Fibroblast of peridontal ligament (primary cell): ENCODE data around the gene ANKRD39.
"Not testable (repeated sequence)": the region's sequence is repeated elsewhere in the genome, so short reads cannot be mapped to it uniquely, and the experiment has no call there.

Experiments used
- DNase-seq: peaks from one replicate; pipeline ENCODE4 v3.0.0-alpha.2; 2010; ENCODE audit errors: extremely low read depth

The ANKRD39 gene, protein sequence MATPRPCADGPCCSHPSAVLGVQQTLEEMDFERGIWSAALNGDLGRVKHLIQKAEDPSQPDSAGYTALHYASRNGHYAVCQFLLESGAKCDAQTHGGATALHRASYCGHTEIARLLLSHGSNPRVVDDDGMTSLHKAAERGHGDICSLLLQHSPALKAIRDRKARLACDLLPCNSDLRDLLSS

DNA sequence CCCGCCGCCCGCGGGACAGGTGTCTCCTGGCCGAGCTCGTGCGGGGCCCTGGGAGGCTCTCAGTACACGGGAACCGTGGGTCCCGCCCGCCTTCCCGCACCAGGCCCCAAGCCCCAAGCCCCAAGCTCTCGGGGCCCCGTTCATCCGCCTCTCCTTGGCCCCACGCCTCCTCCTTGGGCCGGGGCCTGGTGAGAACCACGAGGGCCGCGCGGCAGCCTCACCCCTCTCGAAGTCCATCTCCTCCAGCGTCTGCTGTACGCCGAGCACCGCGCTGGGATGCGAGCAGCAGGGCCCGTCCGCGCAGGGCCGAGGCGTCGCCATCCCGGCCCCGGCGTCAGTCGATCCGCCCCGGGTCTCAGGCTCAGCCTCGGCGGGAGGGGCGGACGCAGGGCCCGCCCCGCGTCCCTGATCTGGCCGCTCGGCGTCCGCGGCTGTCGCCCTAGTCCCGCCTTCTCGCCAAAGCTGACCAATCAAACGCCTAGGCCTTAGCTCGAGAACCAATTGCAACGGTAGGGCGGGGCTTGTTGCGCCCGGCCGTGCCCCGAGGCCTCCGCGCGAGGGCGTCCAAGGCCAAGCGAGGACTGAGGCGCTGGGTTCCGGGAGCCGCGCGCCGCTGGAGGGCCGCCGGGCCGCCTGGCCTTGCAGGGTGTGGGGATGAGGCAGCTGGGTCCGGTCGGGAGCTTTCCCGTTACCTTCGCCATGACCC lies at the start of gene ANKRD39:
ANKRD39 (minus strand) TSS at position 350 of the 706 bp plus-strand sequence; CDS start at position 321, 29 bp downstream.
- peak; percentile 98 for DNase-seq

DNA sequence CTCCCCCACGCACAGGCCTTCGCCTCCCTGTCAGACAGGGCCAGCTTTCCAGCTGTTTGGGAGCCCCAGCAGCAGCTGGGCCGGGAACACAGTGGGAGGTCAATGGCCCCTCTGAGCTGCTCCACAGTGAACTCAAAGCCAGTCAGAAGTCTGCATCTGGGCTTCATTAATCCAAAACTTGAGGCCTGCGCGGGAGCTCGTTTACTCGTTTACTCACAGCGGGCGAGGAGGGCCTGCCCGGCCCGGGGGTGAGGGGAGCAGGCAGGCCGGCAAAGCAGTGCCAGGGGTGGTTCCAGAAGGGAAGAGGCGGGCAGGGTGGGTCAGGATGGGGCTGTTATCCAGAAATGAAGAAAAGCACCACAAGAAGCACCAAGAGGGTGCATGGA lies 48.9 kb upstream of the ANKRD39 start:
- DNase-seq, result peak; percentile 88

DNA sequence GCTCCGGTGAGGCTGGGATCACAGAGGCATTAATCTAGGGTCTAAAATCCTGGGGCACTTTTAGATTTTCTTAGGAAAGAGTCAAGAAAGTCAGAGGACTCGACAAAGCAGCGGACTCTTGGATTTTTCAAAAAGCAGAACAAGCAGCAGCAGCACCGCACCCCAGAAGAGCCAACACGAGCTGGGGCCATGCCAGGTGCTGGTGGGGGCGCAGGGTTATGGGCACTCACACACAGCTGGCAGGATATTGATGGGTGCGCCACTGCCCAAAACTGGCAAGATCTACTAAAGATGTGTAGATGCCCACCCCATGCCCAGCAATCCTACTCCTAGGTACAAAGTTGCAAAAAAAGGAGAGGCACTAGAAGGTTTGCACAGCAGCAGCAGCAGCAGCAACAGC lies 46.0 kb upstream of the ANKRD39 start:
- no peak for DNase-seq

DNA sequence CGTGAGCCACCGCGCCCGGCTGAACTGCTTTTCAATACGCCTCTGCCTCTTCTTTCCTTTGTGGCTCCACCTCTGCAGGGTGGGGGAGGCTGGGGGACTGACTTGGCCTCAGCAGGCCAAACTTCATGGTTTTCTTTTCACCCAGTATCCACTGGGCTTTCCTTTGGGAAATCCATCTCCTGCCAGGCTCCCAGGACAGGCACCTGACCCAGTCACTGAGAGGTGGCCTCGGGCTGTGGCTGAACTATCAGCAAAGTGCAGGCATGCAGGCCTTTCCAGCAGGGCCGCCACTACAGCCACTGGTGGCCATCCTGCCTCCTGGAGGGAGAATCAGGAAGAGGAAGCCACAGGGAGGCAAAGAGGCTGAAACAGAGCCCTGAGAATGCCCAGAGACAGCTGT lies 45.5 kb upstream of the ANKRD39 start:
- no peak for DNase-seq

DNA sequence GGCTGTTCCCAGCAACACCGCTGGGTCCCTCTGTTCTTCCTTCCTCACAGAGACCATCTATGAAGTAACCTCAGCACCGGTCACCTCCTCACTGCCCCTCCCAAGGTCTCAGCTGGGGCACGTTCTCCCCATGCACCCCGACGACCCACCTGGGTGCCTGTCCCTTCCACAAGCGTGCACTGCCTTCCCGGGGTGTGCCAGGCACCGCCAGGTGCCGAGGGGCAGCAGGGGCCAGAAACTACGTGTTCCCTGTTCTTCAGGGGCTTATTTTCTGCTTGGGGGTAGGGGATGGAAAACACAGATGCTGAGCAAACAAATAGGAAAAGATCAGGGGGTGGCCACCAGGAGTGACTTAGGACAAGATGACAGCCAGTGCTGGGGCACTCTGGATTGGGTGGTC lies 42.4 kb upstream of the ANKRD39 start:
- DNase-seq, result no peak

DNA sequence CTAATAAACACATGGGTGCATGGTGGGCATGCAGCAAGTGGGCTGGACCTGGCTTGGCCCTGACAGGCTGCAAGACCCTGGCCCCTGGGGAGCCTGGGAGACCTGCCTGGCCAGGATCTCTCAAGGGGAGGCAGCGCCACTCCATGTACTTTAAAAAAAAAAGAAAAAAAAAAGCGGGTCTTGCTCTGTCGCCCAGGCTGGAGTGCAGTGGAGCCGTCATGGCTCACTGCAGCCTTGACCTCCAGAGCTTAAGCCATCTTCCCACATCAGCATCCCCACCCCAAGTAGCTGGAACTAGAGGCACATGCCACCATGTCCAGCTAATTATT lies 41.6 kb upstream of the ANKRD39 start:
- no peak for DNase-seq

DNA sequence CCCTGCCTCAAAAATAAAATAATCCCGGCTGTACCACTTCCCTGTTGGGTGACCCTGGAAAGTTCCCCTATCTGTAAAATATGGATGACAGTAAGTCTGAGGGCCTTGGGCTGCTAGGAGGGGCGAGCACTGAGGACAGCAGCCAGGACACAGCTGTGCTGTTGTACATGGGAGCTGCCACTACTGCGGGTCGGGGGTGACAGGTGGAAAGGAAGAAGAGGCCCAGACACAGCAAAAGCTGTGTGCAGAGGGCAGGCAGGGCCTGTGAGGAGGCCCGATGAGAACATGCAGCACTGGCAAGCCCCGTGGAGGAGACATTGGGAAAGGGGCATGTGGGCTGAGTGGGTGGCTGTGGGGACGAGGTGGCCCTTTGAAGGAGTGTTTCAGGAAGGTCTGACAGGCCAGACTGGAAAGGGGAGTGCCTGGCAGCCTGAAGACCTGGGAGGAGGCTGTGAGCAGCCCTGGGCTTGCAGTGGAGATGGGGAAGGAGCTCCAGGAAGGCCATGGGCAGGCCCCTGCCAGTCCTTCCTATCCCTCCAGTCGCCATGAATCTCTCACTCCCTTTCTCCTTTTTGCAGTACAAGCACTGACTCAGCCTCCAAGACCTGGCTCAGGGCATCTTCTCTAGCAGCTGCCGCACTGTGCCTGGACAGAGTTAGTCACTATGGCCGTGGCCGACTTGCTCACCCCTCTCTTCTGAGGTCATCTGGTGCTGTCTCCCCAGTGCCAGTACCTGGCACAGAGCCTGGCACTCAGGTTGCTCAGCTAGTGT lies 41.0 kb upstream of the ANKRD39 start:
- DNase-seq, result no peak

DNA sequence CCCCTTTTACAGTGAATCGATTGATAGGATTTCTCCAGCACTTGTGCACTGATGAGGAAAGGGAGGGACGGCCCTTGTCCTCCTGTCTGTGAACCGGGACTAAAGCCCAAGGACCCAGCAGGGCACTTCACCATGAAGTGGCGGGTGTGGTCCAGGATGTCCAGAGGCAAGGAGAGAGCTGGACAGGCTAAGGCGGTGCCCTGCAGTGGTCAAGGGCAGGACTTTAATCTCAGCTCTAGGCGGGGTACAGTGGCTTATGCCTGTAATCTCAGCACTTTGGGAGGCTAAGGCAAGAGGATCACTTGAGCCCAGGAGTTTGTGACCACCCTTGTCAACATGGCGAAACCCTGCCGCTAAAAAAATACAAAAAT lies 40.3 kb upstream of the ANKRD39 start:
- no peak for DNase-seq

DNA sequence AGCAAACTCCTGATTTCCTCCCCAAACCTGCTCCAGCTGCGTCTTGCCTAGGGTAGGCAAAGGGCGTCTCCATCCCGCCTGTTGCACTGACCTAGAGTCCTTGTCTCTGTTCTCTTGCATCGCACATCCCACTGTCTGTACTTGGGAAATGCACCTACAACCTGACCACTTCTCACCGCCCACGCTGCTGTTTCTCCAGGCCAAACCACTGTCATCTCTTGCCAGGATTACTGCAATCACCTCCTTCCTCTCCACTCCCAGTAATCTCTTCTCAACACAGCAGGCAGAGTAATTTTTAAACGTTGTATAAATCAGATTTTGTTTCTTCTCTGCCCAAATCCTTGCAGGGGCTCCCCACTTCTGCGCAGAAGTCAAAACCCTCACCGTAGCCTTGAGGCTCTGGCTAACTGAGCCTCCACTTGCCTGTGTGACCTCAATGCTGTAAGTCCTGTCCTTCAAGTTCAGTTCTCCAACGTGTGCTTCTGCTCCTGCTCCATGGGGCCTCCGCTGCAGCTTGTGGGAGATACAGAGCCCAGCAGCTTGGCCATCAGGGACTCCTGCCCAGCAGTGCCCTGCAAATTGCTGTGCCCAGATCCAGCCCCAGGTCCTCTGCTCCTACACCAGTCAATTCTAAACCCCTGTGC lies 39.8 kb upstream of the ANKRD39 start:
- no peak for DNase-seq

DNA sequence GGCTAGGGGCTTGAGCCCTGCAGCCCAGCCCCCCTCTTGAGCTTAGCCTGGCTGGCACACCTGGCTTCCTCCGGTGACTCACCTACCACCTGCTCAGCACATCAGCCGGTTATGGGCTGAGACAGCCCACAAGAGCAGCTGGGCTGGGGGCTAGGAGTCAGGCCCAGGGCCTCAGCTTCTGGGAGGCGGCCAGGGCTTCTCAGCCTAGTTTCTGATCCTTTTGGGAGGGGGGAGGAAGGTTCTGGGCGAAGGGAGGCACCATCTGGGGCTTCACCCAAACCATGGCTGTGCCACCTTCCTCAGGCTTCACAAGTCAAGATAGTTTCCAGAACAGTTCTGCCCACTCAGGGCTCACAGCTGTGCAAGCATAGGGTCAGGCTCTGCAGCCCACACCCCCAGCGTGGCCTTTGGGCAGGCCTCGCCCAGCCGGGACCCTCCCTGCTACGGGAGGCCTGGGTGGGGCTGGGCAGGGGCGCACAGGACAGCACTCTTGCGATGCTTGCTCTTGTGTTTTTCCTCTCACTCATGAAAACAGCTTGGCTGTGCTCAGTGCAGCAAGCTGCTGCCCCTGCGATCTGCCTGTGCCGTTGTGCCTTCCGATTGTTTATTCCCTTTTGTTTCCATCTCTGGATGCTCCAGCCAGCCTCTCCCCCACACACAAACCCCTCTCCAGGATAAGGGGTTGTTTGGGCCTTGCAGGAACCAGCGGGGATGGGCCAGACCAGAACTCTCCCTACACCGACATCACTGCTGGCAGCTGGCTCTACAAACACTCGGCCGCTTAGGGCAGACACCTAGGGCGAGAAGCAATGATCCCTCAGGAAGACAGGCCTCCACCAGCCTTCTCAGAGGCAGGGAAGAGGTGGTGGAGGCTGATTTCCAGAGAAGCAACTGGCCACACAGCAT lies 38.2 kb upstream of the ANKRD39 start:
- DNase-seq, result no peak

DNA sequence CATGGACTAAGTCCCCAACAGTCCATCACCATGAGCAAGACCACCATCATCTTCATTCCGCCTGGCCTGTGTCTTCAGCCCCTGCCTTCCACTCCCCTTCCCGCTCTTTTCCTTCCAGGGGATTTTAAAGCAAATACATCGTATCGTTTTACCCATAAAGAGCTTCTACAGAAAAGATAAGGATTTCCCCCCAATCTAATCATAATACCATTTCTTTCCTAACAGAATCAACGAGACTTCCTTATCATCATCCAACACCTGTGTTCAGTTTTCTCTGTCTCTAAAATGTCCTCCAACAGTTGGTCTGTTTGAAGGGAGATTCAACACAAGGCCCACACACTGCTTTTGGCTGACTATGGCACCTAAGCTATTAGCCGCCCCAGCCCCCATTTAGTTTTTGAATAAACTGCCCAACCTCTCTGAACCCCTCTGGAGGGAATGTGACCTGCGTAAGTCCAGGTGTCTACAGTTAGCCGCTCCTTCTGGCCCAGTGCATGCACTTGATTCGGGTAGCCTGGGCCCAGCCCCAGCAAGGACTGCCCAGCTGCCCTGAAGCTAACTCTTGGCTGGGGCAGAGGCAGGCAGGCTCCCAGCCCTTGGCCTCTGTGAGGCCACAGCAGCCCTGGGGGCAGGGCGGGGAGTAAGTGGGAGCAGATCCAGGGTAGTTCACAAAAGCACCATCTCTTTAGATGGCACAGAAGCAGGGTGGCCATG lies 37.4 kb upstream of the ANKRD39 start:
- DNase-seq, result no peak

DNA sequence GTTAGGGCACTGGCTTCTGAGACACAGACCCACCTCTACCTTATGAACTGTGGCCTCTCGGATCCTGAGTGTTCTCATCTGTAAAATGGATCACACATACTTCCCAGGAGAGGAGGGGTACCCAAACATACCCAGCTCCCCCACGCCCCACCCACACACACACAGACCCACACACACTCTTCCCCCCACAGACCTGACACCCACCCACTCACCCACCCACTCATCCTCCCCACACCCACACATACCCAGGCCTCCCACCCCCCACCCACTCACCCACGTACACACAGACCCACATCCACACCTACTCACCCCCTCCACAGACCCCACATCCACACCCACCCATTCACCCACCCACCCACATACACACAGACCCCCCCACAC lies 36.3 kb upstream of the ANKRD39 start:
- DNase-seq, result no peak

DNA sequence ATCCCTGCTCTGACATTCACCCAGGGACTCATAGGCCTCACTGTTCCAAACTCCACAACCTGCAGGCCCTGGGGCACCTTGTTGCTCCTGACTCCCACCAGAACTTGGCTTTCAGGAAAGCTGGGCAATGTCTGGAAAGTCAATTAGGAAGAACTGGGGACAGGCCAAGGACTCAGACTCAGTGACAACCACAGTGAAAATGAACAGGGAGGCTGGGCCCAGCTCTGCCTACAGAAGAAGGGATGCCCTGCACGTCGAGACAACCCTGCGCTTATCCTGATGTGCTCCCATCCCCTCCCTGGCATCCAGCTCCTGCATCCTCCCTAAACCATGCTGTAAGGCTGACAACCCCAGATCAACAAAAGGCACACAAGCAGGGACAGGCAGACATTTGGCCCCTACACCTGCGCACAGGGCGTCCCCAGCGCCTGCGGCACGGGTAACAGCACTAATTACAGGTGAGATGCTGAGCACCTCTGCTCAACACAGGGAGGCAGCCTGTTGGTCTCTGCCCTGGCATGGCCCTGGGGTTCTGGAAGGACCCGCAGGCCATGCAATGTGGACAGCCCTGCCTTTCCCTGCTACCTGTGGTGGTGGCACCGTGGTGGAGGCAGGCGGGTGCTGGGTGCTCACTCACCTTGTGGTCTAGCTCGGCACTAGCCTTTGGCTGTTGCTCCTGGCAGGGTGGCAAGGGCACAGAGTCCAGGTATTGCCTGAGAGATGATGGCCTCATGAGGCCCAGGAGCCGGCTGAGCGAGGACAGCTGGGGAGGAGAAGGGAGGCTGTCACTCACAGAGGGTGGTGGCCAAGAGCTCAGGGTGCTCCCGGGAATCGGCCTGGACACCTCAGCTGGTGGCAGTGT lies 35.7 kb upstream of the ANKRD39 start:
- DNase-seq, result no peak

DNA sequence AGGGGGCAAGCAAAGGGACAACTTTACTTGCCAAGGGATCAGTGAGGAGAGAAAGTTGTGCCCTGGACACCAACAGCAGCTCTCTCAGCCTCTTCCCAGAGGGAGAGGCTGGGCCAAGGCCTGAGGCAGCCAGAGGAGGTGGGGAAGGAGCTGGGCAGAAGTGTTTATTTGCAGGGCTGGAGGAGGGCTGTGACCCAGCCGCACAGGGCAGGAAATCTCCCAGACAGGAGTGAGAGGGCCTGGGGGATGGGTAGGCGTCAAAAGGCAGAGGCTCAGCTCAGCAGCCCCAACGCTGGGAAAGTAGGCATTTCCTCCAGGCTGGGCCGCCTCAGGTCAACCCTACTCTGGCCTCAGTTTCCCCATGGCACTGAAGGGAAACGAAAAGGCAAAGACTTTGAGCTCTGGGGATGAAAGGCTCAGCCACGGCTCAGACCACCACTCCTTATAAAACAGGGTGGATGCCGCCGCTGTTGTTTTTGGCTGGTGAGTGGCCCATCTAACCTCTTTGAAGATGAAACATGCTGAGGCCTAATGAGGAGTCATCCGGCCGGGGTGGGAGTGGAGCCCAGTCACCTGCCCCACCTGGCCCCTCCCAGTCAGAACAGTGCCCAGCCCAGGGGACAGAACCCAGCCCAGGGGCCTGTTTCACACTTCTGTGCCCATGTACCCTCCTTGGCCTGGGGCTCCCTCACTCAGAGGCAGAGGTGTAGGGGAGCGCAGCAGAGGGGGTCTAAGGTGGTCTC lies 33.9 kb upstream of the ANKRD39 start:
- DNase-seq, result no peak

DNA sequence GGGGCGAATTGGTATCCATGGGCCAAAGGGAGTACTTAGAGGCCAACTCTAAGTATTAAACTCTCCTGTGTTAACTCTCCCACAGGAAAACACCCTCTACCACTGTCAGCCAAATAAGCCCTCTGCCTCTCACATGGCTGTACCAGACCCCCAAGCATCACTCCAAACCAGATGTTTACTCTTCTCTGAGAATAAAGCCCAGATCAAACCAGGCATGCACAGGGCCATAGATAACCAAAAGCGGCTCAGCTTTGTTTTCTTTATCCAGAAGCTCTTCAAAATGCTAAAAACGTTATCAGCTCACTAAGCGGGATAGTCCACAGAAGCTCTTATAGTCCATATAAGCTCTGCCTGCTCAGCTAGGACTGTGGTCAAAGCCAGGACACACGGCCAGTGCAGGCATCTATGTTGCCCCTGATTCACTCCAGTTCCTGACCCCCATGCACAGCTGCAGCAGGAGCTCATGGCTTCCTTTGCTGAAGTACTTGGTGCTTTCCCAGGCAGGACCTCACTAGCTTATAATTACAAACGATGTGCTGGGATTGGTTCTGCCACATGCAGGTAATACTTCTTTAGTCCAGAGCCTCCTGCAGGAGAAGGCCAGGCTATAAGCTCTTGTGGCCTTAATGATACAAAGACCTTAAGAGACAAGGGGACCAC lies 33.0 kb upstream of the ANKRD39 start:
- no peak for DNase-seq

DNA sequence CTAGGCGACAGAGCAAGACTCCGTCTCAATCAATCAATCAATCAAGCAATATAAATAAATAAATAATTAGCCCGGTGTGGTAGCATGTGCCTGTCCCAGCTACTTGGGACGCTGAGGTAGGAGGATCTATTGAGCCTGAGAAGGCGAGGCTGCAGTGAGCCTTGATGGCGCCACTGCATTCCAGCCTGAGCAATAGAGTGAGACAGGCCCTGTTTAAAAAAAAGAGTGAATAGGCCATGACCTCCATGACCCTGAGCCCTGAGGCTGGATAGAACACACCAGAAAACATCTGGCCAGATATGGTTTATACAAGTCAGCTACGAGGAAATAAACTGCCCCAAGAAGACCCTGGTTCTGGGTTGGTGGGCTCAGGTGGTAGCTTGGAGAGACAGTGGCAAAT lies 32.4 kb upstream of the ANKRD39 start:
- no peak for DNase-seq

DNA sequence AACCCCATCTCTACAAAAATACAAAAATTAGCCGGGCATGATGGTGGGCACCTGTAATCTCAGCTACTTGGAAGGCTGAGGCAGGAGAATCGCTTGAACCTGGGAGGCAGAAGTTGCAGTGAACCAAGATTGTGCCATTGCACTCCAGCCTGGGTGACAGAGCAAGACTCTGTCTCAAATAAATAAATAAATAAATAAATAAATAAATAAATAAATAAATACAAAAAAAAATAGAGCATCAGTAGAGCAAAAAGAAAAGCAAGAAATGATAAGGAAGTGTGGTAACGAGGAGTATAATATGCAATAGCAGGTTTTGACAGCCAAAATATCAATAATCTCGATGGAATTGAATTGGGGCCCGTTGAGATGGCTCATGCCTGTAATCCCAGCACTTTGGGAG lies 31.7 kb upstream of the ANKRD39 start:
- not testable (repeated sequence) for DNase-seq

DNA sequence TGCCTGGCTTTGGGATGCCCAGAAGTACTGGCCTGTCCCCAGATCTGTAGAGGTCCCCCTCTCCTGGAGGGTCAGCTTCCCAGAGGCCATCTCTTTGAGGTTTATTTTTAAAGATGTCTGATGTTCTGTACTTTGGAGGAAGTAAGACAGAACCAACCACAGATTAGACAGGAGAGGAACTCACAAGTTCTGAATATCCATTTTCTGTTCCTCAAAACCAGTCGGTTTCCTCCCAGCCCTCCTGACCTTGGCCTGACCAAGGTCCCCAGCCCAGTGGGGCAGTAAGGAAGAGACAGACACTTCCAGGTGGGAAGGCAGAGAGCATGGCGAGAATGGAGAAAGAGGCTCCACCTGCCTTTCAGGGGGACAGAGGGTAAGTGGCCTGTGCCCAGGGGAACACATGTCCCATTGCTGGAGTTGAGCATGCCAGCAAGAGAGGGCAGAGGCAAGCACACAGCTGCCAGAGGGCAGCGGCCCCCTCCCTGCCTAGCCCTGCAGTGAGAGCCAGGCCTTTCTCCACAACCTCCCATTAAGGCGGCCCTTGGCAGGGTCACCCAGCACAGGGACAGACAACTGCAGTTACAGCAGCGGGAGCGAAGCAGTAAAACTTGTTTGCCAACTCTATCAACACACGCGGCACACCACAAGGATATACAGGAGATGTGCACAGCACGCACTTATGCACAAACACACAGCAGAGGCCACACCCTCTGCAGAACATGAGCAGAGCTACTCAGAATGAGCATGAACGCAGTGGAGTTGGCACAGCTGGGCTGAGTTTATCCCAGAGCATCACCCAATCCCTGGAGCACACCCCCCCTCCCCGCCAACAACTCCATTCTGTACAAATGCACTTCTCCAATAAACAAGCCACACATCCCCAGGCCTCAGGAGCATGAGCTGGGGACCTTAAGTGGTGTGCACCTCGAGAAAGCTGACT lies 30.5 kb upstream of the ANKRD39 start:
- no peak for DNase-seq
